Measurements from ENCODE around the gene TMEM222. TPM values are rescaled to one million over a fixed set of nuclear protein-coding genes. Genes with fewer than 3 reads are reported as not detected.

The TMEM222 gene
- total RNA-seq, 1 donor from 2014 or later = 30.2 TPM

DNA sequence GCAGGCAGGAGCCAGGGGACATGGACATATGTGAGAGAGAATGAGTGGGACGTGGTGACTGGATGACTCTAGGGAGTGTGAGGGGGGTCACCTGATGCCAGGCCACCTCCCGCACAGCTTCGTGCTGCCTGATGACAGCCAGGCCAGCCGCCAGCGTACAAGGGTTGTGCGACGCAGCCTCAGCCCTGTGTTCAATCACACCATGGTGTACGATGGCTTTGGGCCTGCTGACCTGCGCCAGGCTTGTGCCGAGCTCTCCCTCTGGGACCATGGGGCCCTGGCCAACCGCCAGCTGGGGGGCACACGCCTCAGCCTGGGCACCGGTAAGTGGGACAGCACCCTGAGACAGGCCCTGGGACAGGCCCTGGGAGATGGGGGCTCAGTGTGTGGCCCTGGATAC is 31.2 kb downstream of the TMEM222 start:
- Histone ChIP-seq H3K27me3 (ENCODE audit: low read depth) (no peaks in the 10 kb centered on the region), H3K36me3 (peaks cover 62% of the 10 kb centered on the region), H3K4me1 (peaks cover 39% of the 10 kb centered on the region), H3K27ac (no peak overlapping the region), H3K4me3 (no peak overlapping the region), H3K9me3 (no peaks in the 10 kb centered on the region)
- TF ChIP-seq, protein P1, sequence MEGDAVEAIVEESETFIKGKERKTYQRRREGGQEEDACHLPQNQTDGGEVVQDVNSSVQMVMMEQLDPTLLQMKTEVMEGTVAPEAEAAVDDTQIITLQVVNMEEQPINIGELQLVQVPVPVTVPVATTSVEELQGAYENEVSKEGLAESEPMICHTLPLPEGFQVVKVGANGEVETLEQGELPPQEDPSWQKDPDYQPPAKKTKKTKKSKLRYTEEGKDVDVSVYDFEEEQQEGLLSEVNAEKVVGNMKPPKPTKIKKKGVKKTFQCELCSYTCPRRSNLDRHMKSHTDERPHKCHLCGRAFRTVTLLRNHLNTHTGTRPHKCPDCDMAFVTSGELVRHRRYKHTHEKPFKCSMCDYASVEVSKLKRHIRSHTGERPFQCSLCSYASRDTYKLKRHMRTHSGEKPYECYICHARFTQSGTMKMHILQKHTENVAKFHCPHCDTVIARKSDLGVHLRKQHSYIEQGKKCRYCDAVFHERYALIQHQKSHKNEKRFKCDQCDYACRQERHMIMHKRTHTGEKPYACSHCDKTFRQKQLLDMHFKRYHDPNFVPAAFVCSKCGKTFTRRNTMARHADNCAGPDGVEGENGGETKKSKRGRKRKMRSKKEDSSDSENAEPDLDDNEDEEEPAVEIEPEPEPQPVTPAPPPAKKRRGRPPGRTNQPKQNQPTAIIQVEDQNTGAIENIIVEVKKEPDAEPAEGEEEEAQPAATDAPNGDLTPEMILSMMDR (IDR thresholded peaks at IDR 0.05) = no peak
- intact Hi-C loops (cut with DNase I) = no loop called here
- DNase-seq = no peak
- no peak for ATAC-seq

DNA sequence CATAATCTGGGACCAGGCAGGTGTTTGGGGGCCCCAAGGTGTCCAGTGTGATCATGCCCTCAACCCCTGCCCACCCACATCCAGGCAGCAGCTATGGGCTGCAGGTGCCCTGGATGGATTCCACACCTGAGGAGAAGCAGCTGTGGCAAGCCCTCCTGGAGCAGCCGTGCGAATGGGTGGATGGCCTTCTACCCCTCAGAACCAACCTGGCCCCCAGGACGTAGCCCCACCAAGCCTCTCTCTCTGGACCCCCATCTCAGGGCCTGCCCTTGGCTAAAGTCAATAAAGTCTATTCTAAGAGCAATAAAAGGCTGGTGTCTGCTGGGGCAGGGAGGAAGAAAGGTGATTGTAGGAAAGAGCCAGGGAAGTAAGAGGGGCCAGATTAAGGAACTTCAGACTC is 31.7 kb downstream of the TMEM222 start:
- TF ChIP-seq, protein P1 (IDR thresholded peaks at IDR 0.05) = no peak
- DNase-seq (no peak), ATAC-seq (no peak)
- no peak overlapping the region for H3K4me3 ChIP-seq
- H3K27ac ChIP-seq = no peak overlapping the region
- peaks cover 67% of the 10 kb centered on the region for H3K36me3 ChIP-seq
- H3K4me1 ChIP-seq = peaks cover 39% of the 10 kb centered on the region
- no peaks in the 10 kb centered on the region for H3K27me3 ChIP-seq (ENCODE audit: low read depth)
- H3K9me3 ChIP-seq = no peaks in the 10 kb centered on the region
- intact Hi-C loops (cut with DNase I) = no loop called here

DNA sequence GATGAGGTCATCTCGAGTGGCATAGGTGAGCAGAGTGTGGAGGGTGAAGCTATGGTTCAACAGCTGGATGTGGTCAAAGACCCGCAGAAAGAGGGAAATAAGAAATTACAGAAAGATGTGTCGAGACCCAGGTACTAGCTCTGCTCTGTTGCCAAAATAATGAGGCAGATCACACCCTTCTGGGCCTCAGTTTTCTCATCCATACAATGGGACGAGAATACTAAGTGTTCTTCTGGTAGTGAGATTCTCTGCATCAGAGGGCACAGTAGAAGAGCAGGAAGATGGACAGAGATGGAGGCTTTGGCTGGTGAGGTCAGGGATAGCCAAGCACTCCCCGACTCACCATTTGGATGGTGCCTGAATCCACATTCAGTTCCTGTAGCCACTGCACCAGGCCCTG is 33.7 kb downstream of the TMEM222 start:
- H3K9me3 ChIP-seq = no peaks in the 10 kb centered on the region
- no peak overlapping the region for H3K4me3 ChIP-seq
- DNase-seq (no peak), ATAC-seq (no peak)
- H3K27me3 ChIP-seq (ENCODE audit: low read depth) = no peaks in the 10 kb centered on the region
- TF ChIP-seq, protein P1 (IDR thresholded peaks at IDR 0.05) = no peak
- intact Hi-C loops (cut with DNase I) = no loop called here
- no peak overlapping the region for H3K27ac ChIP-seq
- H3K36me3 ChIP-seq = peaks cover 80% of the 10 kb centered on the region
- peaks cover 21% of the 10 kb centered on the region for H3K4me1 ChIP-seq

DNA sequence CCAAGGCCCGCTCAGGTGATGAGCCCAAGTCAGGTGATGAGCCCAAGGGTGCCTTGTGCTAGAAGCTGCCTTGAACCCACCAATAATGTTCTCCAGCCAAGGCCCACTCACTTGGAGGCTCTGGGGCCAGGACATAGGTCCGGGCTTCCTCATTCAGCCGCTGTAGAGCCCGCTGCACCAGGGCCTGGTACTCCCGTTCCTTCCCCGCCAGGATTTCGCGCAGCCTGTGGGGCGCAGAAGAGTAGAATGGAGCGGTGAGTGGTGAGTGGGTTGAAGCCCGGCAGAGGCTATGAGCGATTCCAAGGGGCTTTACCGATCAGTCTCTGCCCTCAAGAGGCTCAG is 34.3 kb downstream of the TMEM222 start:
- H3K4me3 ChIP-seq = no peak overlapping the region

DNA sequence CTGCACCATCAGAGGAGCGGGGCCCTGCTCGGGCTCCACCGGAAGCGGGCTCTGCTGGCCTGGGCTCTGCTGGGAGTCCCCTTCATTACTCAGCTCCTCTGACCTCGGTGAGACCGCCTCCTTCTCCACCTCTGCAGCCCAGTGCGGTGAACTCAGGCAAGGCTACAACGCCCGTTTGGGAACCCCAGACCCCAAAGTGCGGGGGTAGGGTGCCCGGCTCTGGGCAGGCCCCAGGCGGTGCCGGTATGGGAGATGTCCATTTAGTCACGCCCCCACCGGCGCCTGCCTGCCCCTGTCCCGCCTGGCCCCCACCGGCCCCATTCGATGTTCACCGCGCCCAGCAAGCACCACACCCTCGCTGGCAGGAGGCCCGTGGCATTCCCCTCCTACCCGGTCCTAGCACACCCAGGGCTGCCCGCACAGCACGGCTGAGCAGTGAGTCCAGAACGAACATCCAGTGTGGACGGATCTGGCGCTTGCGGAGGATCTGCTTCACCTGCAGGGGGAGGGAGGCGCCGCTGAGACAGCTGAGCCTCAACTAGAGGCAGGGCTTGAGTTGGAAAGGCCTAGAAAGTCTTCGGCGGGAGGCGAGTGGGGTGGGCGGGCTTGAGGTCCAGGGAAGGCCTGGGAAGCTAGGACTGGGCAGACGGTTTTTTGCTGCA is 34.8 kb downstream of the TMEM222 start:
- Histone ChIP-seq H3K27ac (peak overlapping the region; percentile 49), H3K4me3 (peak overlapping the region; percentile 35), H3K4me1 (peaks cover 12% of the 10 kb centered on the region), H3K36me3 (peaks cover 90% of the 10 kb centered on the region), H3K9me3 (no peaks in the 10 kb centered on the region), H3K27me3 (ENCODE audit: low read depth) (no peaks in the 10 kb centered on the region)
- TF ChIP-seq, protein P1 (IDR thresholded peaks at IDR 0.05) = no peak
- ATAC-seq (peak; percentile 7 to 8), DNase-seq (peak; percentile 57)
- intact Hi-C loops (cut with DNase I) = no loop called here

More for the DNA sequence above, 34.3 kb downstream of the TMEM222 start:
- ATAC-seq (no peak), DNase-seq (no peak)
- Histone ChIP-seq H3K9me3 (no peaks in the 10 kb centered on the region), H3K4me1 (peaks cover 15% of the 10 kb centered on the region), H3K27ac (peak overlapping the region; percentile 6), H3K36me3 (peaks cover 85% of the 10 kb centered on the region), H3K27me3 (ENCODE audit: low read depth) (no peaks in the 10 kb centered on the region)
- intact Hi-C loops (cut with DNase I) = no loop called here
- TF ChIP-seq, protein P1 (IDR thresholded peaks at IDR 0.05) = no peak

Data from lower lobe of right lung (tissue), 2 donors.